Stimulated activated naive CD4-positive, alpha-beta T cell treated with Interleukin-2 at 50 U/mL for 16 hours (primary cell): ENCODE results near the gene NCBP1.
"Not testable (repeated sequence)": the region's sequence is repeated elsewhere in the genome, so short reads cannot be mapped to it uniquely, and the experiment has no call there.

Experiments used
- DNase-seq: peaks from one replicate; lab custom pipeline; 2025; lab: John Stamatoyannopoulos, UW

Gene NCBP1

DNA sequence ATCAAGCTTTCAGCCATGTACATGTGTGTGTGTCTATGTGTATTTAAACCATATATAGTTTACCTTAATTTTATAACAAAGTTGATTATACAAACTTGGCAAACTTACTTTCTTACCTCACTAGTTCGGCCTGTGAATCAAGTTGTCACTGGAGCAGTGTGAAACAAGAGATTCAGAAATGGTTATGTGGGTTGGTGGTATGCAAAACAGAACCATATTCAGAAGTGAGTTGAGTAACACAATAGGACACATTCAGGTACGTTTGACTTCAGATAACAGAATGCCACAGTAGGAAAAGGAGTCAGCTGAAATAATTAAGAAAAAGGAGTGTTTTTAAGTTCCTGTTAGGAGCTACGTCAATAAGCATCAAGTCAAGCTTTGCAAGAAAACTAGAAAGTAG is 42.0 kb downstream of the NCBP1 start:
- no peak for DNase-seq

DNA sequence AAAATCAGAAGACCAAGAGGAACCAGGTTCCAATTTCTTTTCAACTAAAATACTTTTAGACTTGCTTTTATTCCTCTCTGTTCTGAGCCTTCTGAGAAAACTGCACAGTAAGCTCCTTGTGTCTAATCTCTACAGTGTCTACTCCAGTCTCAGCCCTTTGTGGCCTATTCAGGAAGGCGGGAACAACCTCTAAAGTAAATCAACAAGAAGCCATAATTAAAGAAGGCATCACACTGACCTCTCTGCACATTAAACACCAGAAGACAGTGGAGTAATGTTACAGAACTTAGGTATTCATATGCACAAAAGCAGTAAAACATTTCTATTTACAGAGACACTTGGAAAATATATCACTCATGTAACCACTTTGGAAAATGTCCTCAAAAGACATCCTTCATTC is 48.6 kb downstream of the NCBP1 start:
- DNase-seq, result no peak

DNA sequence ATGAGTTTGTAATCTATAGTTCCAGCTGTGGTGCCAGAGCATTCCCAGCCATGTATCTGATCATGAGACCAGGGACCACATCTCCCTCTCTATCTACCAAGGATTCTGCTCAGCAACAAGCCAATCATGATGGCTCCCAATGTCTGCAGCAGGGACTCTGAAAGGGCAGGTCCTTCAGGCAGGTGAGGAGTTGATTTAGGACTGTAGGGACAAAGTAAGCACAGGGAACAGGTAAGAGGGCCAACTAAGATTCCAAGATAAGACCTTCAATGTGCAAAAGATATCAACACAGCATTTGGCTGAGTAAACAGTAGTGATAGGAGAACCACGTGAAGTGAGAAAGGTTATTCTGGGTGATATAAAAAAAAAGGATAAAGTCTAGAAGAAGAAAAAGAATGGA is 55.0 kb downstream of the NCBP1 start:
- DNase-seq, result no peak

DNA sequence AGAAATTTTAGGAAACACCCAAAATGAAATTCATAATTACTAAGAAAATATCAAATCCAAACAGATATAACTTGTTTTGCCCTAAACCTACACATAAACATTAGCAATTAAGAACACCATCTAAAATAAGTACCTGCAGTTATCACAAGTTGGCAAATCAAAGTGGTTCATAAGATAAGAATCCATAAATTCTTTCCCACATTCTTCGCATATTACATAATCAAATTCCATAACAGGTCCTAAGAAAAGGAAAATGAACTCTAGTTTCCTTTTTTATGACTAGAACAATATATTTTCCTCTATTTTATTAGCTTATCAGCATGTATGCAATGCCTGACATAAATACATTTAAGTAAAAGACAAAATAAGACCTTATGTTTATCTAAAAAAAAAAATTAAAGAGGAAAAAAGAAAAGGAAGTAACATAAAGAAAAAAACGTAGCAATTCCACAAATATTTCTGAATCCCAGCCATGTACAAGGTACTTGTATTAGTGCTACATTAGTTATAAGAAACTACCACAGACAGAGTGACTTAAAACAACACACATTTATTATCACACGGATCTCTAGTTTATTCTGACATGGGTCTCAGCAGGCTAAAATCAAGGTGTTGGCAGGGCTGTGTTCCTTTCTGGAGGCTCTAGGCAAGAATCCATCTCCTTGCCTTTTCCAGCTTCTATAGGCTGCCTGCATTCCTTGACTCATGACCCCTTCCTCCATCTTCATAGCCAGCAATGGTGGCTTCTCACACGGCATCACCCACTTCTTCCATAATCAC is 56.0 kb downstream of the NCBP1 start:
- DNase-seq, result no peak

DNA sequence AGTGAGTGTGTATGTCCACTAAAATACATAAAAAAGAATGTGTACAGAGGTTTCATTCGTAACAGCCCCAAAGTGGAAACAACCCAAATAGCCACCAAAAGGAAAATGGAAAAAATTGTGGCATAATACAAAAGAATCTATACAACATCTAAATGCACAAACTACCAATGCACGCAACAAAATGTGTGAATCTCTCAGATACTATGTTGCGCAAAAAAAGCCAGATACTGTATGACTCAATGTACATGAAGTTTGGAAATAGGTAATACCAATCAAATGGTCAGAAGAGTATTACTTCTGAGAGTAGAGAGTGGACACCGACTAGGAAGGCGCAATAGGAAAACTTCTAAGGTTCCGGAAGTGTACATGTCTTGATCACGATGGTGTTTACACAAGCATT is 61.1 kb downstream of the NCBP1 start:
- DNase-seq, result no peak

DNA sequence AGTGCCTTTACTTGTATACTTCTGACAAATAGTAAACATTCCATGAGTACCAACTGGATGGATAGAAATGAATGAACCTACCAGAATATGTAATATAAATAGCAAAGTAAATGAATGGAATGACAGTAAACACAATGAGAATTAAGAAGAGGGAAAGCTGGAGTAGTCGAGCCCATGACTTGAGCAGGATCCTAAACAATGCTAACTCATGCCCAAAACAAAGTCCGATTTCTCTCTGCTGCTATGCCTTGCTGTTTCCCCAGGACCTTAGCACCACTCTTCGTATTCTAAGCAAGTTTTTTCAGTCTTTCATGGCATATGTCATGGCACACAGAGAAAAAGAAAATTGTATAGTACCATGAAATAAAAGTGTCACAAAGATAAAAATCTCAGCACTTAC is 61.8 kb downstream of the NCBP1 start:
- no peak for DNase-seq

DNA sequence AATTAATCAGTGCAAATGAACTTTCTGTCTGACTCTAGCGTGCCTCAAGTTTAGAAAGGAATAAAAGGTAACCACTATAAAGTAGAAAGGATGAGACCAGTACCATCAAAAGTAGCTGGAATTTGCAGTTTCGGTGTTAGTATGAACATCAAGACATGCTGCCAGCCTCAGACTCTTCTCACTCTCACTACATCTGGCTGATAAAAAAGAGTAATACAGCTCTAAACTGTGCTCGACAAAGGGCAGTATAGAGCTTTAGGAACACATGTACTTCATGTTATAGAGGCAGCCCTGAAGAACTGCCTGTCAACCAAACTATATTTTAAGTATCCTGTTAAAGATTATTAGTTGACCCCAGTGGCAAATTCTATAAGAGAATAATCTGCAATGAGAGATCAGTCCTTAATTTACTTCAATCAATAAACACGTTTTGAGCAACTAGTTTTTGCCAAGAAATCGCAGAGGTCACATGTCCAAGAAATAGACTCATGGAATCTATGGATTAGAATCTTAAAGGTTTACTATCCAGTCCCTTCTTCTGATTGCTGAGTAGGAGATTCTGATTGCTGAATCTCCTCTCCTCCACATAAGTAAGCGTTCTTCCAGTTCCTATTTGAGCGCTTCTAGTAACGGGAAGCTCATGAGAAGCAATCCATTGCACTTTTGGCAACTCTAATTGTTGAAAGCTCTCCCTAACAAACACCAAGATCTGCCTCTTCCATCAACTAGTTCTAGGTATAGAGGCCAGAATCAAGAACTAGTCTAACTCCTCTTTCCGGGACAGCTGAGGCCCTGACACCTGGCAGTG is 62.6 kb downstream of the NCBP1 start:
- DNase-seq, result no peak

DNA sequence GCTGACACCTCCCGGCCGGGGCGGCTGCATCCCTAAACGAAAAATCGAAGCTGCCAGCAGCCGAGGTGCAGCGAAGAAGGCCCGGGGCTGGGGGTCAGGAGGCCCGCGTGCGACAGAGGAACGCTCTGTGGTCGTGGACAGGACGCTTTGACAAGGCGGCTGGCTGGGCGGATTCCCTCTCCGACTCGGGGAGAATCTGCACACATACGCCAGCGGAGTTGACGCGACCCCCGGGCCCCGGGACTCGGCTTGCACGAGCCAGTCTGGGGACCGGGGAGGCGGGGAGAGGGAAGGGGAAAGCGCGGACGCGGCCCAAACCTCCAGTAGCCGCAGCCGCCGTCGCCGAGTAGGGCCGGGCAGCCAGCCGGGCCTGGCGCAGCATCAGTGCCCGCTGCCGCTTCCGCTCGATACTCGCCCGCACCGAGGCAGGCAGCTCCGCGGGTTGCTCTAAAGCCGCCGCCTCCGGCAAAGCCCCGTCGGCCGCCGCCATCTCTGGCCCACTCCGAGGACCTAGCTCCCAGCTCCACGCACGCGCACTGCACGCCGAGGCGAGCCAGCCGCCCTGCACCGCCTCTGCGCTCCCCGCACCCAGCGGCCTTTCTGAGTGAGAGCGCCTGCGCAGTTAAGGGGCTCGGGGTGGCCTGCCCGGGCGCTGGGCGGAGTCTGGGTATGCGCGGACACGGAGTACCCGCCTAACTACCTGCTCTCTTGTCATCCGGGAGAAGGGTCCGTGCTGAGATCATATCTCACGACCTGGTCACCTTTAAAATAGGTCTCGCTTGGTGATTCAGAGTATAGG is 63.4 kb downstream of the NCBP1 start, which contains the start of gene XPA:
Gene XPA (minus strand): TSS at position 538 of the 799 bp plus-strand sequence. CDS start 48 bp downstream, at position 490.
- DNase-seq, result peak; percentile 97

DNA sequence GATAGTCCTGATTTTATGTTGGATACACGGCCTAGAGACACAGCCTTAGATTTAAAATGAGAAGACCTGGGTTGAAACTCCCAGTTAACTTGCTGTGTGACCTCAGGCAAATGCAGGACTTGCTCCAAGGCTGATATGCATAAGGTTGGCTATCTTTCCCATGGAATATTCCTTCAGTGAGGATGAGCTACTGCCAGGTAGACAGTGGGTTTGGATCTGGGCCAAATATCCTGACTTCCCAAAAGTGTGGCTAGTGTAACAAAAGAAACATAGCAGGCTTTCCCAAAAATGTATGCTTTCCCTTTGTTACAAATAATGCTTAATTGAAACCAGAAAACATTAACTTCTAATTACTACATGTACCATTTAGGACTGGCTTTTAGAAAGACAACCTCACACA is 64.2 kb downstream of the NCBP1 start:
- DNase-seq, result no peak

DNA sequence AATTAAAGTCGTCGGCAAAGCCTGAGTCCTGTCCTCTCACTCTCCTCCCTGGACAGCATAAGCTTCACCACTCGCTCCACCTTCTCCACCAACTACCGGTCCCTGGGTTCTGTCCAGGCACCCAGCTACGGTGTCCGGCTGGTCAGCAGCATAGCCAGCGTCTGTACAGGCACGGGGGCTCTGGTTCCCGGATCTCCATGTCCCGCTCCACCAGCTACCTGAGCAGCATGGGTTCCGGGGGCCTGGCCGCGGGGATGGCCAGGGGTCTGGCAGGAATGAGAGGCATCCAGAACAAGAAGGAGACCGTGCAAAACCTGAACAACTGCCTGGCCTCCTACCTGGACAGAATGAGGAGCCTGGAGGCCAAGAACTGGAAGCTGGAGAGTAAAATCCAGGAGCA is 65.2 kb downstream of the NCBP1 start:
- DNase-seq, result no peak

DNA sequence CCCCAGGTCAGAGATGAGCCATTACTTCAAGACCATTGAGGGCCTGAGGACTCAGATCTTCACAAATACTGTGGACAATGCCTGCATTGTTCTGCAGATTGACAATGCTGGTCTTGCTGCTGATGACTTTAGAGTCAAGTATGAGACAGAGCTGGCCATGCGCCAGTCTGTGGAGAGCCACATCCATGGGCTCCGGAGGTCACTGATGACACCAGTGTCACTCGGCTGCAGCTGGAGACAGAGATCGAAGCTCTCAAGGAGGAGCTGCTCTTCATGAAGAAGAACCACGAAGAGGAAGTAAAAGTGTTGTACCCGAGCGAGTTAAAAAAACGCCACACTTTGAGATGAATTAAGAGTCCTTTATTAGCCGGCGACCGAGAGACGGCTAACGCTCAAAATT is 65.7 kb downstream of the NCBP1 start:
- not testable (repeated sequence) for DNase-seq

DNA sequence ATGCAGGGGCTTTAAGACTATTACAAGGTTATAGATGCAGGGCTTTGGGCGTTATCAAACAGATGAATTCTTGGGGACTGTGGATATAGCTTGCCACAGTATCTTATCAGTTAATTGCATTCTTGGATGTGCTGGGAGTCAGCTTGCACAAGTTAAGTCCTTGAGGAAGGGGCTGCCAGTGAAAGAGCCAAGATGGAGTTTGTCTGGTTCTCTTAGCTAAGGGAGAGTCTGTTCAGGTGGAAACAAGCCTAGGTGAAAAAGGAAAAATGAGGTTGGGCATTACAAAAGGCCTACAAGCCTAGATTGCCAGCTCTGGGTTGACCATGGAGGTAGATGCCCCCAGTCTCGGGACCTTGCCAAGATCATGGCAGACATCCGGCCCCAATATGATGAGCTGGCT is 66.2 kb downstream of the NCBP1 start:
- DNase-seq, result not testable (repeated sequence)

DNA sequence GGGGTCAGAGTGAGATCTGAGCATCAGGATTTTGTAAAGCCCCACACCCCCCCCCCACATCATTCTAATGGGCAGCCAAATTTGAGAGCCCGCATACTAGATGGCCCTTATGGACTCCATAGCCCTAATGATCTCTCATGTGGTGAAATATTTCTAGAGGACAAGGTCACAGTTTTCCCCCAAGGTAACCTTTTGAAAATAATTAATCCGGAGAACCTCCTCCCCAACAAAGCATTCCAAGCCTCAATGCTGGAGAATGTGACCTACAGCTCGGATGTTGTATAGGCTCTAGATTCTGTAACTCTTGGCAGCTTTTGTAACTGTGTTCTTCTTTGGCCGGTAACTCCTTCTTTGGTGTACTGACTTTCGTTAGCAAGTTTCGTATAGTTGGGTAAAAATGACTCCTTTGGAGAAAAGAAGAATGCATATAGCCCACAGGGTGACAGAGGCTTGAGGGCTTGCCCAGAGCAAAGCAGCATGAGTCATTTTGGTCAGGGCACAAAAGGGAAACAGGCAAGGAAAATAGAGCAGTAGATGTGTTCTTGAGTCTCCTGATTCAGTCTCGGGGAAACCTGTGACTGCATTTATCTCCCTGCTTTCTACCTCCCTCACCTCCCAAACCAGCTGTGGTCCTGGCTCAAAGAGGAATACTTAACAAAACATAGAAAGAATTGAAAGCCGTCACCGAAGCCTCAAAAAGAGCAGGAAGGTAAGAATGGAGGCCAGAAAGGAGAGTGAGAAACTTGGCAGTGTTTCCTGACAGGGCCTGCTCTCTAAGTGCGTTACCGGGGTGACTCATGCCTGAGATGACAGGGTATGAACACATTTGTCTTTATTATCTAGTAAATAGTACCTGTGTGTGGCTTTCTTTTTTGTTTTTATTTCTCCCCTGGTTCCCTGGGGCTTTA is 70.1 kb downstream of the NCBP1 start:
- peak; percentile 36 for DNase-seq

DNA sequence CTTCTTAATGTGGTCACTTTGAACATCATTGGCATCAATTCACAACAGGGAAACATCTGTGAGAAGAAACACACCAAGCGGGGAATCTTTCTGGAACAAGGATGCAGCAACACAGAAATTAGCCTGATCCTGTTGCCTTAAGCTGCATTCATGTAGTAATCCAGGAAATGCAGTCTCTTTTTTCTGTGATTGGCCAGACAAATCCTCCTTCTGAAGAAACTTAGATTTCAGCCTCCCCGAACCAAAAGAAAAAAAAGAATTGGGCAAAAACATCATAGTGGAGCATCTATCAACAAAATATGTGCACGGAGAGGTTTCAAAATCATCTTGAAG is 70.7 kb downstream of the NCBP1 start:
- DNase-seq, result no peak

DNA sequence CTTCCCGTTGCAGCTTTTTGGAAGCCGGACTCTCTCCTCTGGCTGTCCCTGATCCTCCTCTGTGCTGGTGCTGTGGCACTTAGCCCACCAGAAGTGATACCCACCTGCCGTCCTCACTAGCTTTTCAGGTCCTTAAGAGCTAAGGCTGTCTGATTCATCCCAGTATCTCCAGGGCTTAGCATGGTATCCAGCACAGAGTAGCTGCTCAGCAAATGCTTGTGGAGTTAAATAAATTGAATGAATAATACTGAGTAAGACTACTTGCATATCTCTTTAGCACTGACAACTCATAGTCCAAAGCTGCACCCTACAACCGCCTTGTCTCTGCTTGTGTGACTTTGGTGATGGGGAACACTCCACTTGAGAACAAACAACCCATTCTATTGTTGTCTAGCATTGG is 71.2 kb downstream of the NCBP1 start:
- DNase-seq, result no peak

DNA sequence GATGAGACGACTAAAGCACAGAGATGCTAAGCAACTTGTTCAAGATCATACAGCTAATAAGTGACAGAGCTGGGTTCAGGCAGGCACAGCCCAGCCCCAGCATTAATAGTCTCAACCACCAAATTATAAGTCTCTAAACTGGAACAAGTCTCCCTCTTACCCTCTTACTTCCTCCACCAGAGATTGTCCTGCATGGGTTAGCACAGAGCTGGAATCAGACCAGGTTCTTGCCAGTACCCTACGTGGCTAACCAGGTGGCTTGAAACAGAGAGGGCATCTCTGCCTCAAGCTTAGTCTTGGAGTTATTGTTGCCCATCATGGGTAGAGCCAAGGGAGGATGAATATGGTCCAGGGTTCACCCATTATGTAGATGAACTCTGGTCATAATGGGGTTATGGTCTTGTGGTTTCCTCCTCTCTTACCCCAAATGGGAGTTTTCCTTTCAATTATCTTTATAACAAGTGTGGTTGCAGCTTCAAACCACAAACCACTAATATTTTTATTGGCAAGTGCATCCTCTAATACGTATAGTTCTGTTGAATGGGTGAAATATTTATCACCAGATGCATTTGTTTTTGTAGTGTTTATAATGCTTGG is 71.8 kb downstream of the NCBP1 start:
- DNase-seq, result no peak

DNA sequence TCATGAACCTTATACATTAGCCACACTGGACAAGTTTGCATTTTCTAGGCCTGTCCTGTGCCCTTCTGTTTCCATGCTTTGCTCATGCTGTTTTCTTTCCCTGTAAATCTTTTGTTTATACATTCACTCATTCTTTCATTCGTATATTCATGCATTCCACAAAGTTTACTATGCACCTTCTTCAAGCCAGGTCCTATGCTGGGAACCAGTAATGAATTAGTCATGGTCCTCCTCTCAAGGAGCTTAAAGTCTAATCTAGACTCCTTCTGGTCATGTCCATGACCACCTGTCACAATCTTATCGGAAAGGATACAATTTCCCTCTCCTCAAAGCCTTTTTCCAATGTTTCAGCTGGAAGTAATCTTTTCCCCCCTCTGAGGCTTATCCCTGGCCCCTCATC is 72.6 kb downstream of the NCBP1 start:
- no peak for DNase-seq

DNA sequence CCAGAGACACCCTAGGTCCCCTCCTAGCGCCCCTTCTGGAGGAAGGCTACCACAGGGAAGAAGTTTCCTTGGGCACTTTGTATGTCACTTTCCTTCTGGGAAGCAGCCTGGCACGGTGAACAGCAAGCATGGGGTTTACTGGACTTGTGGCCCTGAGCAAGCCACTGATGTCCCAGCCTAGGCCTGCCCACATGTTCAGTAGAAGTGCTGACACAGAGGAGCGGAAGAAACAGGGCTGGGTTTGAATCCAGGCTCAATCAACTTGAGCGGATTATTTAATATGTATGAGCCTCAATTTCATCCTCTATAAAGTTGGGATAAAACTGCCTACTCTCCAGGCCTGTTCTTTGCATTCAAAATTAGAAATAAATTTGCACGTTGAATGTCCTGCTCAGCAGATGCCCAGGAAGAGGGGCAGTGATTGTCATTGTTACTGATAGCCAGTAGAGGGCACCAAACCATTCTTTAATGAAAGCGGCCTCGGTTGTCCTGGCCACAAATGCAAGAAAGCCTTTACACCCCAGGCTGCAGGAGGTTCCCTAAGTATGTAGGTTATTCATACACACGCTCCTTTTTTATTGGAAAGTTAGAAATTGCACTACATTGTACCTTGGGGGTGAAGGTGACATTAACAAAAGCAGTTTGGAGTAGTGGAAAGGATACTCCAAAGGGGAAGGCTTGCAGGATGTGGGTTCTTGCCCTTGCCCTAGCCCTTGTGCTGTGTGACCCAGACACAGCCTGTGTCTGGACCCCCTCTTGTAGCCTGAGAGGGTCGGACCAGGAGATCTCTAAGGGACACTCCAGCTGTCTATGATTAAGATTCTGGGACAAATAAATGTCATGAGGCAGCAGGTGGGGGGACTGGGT is 77.0 kb downstream of the NCBP1 start:
- no peak for DNase-seq

DNA sequence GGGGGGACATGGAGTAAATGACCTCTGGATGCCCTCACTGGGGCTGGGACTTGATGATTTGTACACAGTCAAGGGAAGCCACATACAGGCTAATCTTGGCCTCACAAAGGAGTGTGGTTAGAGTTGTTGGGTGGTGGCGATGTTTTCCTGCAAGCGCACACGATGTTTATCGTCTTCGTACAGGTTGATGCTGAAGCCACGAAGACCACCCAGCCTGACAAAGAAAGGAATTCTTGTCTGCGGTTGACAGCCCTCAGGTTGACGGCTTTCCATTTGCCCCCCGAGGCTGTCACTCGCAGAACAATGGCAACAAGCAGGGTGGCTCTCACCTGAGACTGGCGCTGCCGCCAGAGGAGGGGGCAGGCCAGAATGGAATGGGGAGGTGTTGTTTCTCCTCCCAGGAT is 77.6 kb downstream of the NCBP1 start:
- DNase-seq, result no peak

DNA sequence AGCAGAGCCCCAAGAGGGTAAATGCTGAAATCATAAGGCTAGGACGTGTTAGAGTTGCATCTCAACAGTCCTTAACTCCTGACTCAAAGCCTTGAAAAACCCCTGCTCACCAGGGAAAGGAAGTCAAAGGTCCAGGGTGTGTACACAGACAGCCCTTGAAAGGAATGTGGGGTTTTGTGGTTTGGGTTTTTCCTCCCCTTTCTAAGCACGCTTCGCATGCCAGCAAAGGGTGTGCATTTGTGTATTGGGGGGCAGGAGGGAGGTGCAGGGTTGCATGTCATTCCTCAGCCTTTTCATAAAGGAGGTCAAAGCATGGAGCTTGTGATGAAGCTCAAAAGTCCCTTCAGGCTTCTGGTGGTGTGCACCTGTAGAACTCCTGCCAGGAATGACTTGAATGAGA is 80.8 kb downstream of the NCBP1 start:
- no peak for DNase-seq
